ENCODE results near the gene FECH.
"Not testable (repeated sequence)": the region's sequence is repeated elsewhere in the genome, so short reads cannot be mapped to it uniquely, and the experiment has no call there.

FECH gene, protein sequence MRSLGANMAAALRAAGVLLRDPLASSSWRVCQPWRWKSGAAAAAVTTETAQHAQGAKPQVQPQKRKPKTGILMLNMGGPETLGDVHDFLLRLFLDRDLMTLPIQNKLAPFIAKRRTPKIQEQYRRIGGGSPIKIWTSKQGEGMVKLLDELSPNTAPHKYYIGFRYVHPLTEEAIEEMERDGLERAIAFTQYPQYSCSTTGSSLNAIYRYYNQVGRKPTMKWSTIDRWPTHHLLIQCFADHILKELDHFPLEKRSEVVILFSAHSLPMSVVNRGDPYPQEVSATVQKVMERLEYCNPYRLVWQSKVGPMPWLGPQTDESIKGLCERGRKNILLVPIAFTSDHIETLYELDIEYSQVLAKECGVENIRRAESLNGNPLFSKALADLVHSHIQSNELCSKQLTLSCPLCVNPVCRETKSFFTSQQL

DNA sequence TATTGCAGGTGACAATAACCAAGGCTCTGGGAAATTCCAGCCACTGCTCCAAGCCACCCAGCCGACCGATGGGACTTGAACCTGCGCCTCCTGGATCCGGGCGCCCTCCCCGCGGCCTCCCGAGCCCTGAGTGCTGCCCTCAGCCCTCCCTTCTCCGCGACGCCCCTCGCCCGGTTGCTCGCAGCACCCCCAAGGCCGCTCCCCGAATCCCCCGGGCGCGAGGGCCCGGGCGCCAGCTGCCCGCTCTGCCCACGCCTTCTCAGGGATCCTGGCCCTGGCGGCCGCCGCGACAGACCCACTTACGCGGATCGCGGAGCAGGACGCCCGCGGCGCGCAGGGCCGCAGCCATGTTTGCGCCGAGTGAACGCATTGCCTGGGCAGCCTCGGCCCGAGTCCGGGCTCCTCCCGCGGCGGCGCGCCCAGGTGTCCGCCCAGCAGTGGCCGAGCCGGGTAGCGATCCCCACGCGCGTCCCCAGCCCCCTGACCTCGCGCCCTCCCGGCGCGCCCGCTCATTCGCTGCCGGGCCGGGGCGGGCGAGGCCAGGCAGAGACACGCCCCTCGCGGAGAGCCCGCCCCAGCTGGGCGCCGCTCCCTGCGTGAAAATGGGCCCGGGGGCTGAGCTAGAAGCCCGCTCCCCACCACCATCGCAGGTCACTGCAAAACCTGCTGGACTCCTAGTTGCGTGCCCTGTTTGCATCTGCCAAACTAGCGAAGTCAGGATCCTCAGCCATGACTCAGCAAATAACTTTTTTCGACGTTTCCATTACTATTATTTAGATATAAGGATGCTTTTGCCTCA, at the start of gene FECH:
Gene FECH (minus strand): TSS at position 452 of the 799 bp plus-strand sequence. CDS start 82 bp downstream, at position 370.
- peak; percentile 56 to 62 for DNase-seq

DNA sequence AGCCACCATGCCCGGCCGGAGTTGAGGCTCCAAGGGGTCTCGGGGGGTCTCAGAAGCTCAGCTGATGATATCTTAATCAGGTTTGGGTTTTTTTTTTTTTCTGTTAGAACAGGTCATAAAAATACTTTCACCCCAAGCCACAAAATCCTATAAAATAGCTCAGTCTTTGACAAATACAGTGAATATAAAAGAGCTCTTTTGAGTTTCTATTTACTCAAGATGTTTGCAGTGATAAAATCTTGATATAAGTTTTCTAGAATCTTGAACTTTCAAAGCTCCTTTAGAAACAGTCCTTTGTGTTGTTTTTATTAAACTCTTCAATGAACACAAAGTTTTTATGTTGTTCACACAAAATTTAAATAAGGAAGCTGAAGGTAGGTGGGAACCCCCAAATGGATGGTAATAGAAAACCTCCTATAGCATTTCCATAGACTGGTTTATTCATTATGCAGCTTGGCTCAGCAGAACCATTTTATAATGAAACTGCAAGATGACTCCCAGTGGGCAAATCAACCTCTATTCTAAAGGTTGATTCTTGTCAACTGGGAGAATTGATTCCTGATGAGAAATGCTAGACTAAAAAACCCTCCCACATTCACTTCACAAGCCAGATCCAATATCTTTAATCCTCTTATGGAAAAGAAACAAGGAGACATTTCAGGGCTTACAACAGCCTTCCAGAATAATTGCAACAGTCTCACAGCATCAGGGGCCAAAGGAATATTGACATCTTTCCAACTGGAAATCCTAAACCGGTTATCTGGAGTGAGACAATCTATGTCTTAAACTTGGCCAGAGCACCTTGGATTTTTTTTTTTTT, 48.7 kb upstream of the FECH start:
- DNase-seq, result no peak

DNA sequence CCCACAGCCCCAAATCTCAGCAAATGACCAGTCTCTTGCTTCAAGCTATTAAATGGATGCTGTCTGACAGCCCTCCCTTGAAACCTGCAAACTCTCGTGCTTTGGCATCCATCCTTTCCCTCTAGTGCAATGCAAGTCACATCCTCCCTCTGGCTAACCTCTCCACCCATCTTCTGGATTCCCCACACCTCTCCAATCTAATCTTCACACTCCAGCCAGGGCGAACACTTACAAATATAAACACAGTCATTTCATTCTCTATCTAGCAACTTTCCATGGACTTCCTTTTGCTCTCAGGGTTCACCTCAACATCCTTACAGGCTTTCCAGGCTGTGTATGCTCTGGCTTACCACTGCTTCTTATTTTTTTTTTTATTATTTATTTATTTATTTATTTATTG, 45.2 kb upstream of the FECH start:
- DNase-seq, result no peak

DNA sequence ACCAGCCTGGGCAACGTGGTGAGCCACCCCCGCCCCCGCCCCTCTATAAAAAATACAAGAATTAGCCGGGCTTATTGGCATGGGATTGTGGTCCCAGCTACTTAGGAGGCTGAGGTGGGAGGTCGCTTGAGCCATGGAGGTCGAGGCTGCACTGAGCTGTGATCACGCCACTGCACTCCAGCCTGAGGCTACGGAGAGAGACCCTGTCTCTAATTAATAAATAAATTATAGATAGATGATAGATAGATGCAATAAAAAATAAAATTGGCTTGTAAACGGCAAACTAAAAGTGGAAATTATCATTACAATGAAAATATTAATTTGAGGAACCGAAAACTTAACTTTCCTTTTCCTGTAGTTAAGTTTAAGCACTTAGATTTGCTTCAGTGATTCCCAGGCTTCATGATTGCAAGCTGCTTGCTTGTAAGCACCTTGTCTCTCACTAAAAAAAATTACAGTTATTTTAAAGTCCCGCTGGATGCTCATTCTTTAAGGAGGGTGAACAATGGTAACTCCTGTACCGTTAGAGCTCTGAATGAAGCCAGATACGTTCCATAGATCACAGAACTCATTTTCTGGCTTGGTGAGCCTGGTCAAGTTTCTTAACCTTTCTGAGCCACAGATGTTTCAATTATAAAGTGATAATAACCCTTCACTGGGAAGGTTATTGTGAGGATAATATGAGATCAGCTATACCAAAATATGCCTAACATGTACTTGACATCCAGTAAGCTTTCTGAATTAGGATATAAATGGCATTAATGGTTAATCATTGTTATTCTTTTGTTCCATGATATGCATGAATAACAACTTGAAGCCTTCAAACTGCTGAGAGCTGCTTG, 44.5 kb upstream of the FECH start:
- DNase-seq, result no peak

DNA sequence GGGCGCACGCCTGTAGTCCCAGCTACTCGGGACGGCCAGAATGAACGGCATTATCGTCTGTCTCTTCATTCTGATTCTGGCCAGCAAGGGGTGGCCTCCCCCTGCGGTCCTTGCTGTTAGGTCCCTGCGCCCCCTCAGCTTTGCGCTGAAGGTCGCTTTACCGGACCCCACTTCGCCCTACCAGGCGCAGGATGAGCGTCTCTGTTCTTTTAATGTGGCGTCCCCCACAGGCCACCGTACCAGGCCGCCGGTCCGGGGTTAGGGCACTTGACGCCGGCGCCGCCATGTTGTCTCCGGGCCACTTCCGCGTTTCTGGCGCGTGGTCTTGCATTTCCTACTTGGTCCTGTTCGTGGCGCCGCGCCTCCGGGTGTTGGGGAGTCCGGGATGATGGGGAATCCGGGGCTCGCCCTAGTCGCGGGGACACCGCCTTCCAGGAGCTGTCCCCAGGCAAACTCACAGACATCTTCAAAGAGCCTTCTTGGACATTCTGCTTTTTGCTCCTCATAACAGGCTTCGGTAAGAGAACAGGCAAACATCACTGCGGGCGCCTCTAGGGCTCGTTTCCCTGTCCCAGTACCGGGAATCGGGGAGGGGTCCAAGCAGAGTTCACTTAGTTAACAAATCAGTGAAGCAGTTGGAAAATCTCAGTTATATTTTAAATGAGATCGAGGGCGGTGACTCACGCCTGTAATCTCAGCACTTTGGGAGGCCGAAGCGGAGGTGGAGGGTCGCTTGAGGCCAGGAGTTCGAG, 43.7 kb upstream of the FECH start:
- peak; percentile 94 to 95 for DNase-seq

DNA sequence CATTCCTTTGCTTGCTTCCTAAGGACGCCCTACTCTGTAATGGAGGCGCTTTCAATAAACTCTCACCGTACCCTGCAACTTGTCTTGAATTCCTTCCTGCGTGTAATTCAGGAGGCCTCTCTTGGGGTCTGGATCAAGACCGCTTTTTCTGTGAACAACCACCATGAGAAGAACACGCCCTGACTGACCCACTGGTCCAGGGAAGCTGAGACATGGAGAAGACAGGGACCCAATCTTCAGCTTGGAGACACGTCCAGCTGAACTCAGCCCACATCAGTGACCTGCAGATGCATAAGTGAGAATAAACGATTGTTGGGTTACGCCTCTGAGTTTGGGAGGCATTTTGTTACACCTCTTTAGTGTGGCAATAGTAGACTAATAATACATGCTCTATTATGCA, 42.9 kb upstream of the FECH start:
- no peak for DNase-seq

DNA sequence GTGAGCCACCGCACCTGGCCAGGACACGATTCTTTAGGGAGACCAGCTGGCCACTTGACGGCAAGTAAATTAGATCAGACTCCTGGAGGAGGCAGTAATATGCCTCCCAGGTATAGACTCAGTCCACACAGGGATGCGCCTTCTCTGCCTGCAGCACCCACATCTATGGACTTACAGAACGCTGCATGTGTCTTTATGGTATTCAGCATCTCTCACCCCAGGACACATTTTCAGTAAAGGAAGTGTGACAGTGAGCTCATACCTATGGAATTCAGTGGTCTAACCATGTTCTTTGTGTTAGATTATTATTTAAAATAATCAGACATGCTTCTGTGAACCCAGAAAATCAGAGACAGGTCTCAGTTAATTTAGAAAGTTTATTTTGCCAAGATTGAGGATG, 41.0 kb upstream of the FECH start:
- no peak for DNase-seq

DNA sequence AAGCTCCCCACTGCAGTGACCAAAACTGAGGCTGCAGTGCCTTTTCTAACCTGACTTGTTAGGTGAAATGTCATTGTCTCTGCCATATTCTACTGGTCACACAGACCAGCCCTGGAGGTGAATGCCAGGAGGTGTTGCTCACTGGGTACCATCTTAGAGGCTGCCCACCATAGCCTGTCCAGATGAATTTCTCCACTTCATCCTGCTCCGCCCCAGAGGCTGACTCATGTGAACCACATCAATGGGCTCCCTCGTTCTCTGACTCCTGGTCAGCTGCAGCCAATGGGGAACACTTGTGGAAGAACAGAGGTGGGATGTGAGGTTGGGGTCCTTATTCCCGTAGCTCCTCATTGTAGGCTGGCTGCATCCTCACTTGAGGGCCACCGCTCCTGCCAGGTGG, 38.5 kb upstream of the FECH start:
- DNase-seq, result no peak

DNA sequence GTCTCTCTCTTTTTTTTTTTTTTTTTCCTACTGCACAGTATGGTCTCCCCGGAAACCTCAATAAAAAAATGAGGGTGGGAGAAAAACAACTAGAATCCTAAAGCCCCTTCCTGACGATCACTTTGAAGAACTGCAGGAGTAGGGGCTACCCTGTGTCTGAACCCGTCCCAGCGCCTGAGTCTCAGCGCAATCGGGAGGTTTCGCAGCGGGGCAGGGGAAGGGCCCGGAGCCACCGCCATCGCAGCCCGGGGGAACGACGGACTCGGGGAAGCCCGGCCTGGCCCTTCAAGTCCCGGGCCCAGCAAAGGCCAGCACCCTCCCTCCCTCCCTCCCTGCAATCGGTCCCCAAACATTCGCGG, 34.7 kb upstream of the FECH start:
- DNase-seq, result no peak

DNA sequence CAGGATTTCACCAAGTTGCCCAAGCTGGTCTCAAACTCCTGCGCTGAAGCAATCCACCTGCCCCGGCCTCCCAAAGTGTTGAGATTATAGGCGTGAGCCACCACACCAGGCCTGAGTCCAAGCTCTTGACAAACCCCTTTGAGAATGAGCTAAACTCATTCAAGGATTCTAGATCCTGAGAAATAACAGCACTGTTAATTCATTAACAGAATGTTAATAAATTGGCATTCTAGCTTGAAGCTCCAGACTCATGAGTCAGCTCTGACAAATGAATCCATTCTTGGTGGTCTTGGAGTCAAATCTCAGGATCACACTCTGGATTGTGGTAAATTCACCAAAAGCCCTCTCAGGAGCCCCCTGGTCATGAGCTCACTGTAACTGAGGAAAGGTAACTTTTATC, 33.4 kb upstream of the FECH start:
- DNase-seq, result no peak

DNA sequence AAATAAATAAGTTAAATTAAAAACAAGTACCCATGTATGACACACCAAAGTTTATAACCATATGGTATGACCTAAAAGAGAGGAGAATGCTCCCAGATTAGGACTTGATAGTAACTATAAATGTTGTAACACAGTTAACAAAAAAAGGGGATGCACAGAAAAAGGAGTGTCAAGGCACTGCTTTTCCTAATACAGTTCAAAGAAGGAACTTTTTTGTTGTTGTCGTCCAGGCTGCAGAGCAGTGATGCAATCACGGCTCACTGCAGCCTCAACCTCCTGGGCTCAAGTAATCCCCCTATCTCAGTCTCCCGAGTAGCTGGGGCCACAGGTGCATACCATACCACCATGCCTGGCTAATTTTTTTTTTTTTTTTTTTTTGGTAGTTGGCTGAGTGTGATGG, 32.4 kb upstream of the FECH start:
- DNase-seq, result no peak

DNA sequence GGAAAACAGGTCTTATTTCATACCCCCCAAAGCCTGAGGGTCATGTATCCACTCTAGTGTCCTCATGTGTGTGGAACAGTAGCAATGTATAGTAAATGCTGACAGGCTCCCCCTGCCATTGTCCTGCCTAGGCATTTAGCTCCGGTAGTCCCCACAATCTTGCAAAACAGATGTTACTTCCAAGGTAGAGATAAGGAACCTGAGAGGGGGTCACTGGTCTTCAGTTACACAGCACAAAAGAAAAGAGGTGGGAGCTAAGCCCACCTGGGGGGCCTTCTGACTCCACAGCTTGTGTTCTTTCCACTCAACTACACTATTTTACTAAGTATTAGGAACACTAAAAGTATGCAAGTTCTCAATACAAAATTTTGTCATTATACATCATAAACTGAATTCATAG, 17.4 kb upstream of the FECH start:
- DNase-seq, result no peak

DNA sequence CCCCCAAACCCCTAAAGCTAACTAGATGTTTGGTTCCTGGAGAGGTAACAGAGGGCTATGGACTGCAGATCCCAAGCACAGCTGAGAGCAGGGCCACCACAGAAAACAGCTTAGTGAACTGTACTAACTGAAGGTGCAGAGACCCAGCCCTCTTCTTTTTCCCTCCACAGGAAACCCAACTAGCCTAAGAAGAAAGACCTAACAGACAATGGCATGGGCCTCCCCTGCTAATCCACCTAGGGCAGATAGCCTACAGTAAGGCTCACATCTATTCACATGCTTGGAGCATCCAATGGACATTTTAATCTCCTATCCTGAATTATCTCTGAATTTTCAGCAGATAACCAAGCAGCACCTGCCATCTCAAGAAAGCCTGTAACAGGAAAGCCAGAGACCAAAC, 8.8 kb upstream of the FECH start:
- no peak for DNase-seq

DNA sequence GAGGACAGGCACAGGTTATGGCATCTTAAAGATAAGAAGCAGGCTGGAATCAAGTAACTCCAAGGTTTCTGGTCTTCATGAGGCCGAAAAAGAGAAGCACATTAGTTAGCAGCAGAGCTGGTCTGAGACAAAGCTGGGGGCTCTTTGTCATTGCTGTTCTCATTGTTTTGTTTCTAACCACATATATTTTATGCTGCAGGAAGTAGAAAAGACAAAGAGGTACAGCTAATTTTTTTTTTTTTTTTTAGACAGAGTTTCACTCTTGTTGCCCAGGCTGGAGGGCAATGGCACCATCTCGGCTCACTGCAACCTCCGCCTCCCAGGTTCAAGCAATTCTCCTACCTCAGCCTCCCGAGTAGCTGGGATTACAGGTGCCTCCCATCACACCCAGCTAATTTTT, 6.2 kb upstream of the FECH start:
- not testable (repeated sequence) for DNase-seq

DNA sequence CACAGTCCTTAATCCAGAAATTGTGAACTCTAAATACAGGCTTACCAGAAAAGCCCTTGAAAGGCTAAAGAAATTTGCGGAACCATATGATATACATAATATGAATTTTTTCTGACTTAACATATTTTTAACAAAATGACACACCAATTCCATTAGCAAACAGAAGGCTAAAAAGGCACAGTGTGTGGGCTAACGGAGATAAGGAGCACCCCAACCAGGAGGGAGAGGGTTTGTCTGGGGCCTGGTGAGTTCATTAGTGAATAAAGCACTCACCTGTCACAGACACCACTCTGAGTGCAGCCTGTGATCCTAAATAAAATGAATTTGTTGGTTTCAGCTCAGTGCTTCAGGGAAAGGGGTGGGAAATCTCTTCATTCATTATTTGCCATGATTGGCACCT, 2.7 kb upstream of the FECH start:
- no peak for DNase-seq

DNA sequence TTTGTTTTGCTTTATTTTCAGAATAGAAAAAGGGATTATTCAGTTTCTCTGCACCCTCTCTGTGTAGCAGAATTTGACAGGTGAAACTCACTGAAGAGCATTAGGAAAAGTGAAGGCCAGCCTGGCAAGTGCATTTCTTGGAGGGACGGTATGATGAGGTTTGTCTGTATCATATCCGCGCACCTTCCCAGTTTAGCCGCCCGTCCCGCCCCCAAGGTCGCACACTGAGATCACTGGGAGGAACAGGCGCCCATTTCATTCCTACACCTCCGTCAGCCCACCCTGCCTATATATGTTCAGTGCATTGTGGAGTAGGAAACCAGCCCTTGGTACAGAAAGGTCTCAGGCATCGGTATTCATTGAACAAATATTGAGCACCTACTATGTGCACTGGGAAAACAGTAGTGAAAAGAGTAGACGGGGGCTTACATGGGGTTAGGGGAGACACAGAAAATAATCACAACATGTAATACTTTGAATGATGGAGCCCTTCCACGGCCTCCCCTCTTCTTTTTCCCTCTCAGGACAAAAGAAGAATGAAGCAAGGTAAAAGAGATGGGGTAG, 678 bp upstream of the FECH start:
- DNase-seq, result no peak

DNA sequence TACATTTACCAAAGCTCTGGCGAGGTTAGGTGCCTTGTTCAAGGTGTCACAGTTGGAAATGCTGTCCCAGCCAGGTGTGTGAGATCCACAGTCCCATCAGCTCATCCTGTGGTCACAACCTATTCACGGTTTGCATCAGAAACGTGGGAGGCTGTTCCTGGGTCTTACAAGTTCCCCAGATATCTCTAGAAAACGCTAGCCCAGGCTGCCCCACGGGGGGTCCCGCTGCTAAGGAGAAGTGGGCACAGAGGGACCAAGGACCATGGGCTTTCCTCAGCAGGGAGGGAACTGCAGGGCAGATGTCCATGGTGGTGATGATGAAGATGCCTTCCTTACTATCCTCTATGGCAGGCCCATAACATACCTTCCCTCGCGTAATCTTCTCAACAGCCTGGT, 649 bp downstream of the FECH start:
- DNase-seq, result no peak

DNA sequence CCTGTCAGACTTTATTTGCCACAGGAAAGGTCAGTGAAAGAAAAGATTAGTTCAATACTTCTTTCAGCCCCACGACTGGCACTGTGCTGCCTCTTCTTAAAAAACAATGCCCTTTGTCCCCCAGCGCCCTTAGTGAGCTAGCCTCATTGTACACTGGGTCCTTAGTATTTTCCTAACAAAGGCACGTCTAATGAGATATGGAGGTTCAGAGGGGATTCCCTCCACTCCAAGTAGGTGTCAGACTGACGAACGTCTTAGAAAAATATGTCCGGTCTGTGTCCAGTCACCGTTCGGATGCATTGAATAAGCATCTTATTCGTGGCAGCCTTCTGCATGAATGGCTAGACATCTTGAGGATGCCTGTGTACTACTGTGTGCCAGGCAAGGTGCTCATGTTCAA, 1.1 kb downstream of the FECH start:
- DNase-seq, result no peak

DNA sequence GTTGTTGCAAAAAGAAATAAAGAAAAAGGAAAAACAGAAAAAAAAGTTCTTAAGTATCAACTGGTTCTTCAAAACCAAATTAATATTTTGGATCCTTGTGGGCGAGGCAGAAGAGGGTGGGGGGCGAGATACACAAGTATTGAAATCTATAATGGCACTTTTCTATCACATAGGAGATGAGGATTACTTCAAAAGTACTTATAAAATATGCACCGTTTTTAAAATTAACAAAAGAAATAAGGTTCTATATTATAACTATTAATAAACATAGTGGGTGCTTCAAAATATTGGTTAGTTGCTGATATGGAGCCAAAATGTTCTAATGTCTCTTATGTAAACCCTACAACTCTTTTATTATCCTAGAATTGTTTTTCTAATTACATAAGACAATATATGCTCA, 2.1 kb downstream of the FECH start:
- DNase-seq, result no peak

DNA sequence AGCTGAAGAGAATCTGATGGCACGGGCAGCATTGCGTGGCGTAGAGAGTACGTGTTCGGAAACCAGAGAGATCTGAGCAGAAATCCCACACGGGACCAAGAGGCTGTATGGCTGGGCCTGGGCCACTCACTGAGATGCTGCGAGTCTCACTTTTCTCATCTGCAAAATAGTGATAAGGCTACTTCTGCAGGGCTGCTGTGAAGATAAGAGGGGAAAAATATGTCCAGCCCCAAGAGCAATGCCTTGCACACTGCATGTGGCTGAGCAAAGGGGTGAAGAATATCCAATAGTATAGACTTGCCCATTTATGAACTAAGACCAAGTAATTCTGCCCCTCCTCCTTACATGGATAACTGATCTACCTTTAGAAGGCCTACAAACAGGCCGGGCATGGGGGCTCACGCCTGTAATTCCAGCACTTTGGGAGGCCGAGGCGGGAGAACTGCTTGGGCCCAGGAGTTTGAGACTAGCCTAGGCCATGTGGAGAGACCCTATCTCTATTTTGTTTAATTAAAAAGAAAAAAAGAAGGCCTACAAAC, 3.1 kb downstream of the FECH start:
- DNase-seq, result no peak

DNA sequence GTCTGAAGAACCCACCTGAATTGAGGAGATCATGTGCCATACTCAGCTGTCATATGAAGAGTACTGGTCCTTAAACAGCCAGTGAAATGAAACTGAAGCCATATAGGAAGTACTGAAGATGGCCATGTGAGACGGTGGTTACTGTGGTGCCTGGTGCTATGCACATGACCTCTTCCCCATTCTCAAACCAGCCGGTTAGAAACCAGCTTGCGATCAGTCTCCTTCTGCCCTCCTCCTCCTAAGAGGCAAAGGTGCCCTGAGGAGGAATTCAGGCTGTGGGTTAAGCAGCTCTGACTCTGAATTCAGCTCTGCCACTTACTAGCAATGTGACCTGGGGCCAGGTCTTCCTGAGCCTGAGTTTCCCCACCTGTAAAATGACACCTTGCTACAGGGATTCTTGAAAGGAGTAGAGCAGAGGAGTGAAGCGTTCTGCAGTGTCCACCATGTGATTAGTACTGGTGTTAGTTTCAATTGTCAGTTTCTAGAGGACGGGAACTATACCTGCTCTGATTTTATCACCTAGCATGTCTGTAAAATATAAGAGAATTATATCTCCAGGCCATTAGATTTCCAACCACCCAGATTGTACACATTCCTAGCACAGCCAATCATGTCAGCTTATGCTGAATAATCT, 5.1 kb downstream of the FECH start:
- no peak for DNase-seq
